ENCODE results near the gene B4GALT1.
A peak's percentile ranks its signal among the peaks of the same experiment; 100 is the strongest.

The B4GALT1 gene

DNA sequence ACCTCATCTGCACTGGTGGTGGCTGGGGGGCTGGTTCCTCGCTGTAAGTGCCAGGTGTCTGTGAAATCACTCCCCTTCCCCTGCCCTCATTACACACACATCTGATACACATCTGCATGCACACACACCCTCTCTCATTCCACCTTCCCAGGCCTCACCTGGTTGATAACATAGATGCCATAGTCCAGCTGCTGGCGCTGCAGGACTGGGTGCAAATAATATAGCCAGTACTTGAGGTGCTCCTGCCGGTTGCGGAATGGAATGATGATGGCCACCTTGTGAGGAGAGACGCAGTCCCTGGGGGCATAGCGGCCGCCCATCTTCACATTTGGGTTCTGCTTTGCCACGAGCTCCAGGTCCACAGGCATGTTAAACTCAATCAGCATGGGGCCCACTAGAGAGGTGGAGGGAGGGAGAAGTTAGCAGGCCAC is 32.1 kb downstream of the B4GALT1 start:
- peak overlapping the region; percentile 37 for H3K4me2 ChIP-seq (ENCODE audit: low read length)
- no peaks in the 10 kb centered on the region for H3K27me3 ChIP-seq (ENCODE audit: control insufficient read depth, insufficient read depth, low read length)
- peak overlapping the region; percentile 39 for H3K27ac ChIP-seq
- H3K4me1 ChIP-seq, result peaks cover 23% of the 10 kb centered on the region
- H3K9ac ChIP-seq, result no peak overlapping the region
- no peak overlapping the region for H3K4me3 ChIP-seq (ENCODE audit: low read depth, low read length)
- H2AFZ ChIP-seq, result no peak overlapping the region
- H3K36me3 ChIP-seq (ENCODE audit: control insufficient read depth, insufficient read depth, low read length), result no peaks in the 10 kb centered on the region
- no peaks in the 10 kb centered on the region for H3K9me3 ChIP-seq (ENCODE audit: control insufficient read depth, low read length)
- TF ChIP-seq, protein P1, sequence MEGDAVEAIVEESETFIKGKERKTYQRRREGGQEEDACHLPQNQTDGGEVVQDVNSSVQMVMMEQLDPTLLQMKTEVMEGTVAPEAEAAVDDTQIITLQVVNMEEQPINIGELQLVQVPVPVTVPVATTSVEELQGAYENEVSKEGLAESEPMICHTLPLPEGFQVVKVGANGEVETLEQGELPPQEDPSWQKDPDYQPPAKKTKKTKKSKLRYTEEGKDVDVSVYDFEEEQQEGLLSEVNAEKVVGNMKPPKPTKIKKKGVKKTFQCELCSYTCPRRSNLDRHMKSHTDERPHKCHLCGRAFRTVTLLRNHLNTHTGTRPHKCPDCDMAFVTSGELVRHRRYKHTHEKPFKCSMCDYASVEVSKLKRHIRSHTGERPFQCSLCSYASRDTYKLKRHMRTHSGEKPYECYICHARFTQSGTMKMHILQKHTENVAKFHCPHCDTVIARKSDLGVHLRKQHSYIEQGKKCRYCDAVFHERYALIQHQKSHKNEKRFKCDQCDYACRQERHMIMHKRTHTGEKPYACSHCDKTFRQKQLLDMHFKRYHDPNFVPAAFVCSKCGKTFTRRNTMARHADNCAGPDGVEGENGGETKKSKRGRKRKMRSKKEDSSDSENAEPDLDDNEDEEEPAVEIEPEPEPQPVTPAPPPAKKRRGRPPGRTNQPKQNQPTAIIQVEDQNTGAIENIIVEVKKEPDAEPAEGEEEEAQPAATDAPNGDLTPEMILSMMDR (IDR thresholded peaks at IDR 0.05), result peak; percentile 41
- peaks cover 43% of the 10 kb centered on the region for H3K79me2 ChIP-seq

DNA sequence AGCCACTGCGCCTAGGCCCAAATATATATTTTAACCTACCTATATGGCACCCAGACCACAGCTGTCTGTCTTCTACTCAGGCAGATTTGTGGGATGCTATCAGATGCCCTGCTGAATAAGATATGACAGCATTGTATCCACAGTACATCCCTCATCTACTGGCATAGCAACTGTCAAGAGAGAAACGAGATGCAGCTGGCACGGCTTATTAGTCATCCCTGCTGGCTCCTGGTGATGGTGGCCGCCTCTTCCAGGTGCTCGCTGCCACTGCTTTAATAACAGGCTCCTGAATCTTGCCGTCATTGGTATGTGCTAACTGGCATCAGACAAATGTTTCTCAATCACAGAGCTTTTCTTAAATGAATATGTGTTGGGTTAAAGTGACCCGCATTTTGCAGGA is 34.0 kb downstream of the B4GALT1 start:
- Histone ChIP-seq H3K79me2 (peaks cover 43% of the 10 kb centered on the region), H3K4me1 (peaks cover 12% of the 10 kb centered on the region), H3K36me3 (ENCODE audit: control insufficient read depth, insufficient read depth, low read length) (no peaks in the 10 kb centered on the region), H3K9ac (no peak overlapping the region), H3K4me2 (ENCODE audit: low read length) (no peak overlapping the region), H3K4me3 (ENCODE audit: low read depth, low read length) (no peak overlapping the region), H3K27ac (no peak overlapping the region), H2AFZ (no peak overlapping the region), H3K9me3 (ENCODE audit: control insufficient read depth, low read length) (no peaks in the 10 kb centered on the region), H3K27me3 (ENCODE audit: control insufficient read depth, insufficient read depth, low read length) (no peaks in the 10 kb centered on the region)
- TF ChIP-seq, protein P1 (IDR thresholded peaks at IDR 0.05), result no peak

DNA sequence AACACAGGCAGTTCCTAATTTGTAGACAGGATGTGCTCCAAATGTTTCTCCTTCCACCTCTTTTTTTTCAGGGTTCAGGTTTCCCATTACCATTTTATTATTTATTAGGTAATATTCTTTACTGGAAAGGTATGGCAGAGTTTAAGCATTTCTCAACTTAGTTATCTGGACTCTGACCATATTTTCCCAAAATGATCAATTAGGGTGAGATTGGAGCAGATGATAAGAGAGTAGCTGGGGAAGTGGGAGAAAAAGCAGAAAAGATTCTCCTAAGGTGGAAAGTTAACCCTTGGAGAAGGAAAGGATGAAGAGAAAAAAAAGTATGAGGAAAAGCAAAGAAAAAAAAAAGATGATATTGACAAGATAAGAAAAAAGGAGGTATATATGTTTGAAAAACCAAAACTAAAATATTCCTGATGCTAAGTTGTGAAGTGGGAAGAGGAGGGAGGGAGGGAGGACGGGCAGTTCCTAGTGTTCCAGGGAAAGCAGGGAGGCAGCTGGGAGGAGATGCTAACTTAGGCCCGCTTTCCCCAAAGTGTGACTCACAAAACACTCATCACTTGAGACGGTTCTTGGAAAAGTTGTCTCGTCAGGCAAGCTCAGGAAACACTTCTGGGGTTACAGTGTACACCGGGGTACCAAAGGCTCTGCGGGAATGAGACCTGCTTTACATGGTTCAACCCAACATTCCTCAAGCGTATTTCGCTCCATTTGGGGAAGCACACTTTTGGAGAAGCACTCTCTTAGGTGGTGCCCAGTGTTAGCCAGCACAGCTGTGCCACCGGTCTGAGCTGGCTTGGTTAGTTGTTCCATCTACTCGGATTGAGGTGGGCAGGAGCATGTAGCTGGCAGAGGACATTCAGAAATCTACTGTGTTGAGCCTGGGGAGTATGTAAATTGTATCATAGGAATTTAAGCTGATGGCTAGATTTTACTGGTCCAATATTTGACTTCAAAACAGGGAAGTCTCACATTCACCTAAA is 35.1 kb downstream of the B4GALT1 start:
- Histone ChIP-seq H2AFZ (no peak overlapping the region), H3K27me3 (ENCODE audit: control insufficient read depth, insufficient read depth, low read length) (no peaks in the 10 kb centered on the region), H3K4me1 (peaks cover 9% of the 10 kb centered on the region), H3K27ac (no peak overlapping the region), H3K4me3 (ENCODE audit: low read depth, low read length) (no peak overlapping the region), H3K36me3 (ENCODE audit: control insufficient read depth, insufficient read depth, low read length) (no peaks in the 10 kb centered on the region), H3K9me3 (ENCODE audit: control insufficient read depth, low read length) (no peaks in the 10 kb centered on the region), H3K79me2 (peaks cover 32% of the 10 kb centered on the region), H3K4me2 (ENCODE audit: low read length) (no peak overlapping the region), H3K9ac (no peak overlapping the region)
- TF ChIP-seq, protein P1 (IDR thresholded peaks at IDR 0.05), result no peak

DNA sequence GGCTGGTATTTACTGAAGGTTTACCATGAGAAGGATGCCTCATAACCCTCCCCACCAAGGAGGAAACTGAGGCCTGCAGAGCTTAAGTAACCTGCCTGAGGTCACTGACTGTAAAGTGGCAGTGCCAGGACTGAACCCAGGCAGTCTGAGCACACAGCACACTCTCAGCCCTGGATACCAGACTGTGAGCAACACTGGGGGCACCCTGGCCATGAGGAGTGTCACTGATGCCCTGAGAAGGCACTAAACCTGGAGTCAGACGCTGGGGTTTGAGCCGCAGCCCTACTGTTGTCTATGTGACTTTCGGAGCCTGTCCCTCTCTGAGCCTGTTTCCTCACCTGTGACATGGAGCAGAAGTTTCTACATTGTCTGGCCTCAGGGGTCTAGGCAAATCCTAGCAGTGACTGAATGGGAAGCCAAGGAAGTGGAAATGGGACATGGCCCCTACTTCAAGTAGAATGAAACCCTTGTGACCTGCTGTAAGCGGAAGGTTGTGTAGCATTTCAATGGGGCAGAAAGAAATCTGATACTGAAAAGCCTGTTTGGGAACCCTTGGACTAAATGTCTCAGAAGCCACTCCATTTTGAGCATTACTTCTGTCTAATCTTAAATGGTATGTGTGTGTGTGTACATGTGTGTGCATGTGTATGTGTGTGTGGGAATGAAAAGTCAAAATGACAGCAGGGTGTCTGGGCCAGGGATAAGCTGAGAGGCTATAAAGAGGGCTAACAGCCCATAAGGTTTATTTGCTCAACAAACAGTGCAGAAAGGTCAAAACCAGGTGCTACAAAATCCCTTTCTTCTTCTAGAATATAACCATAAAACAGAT is 36.0 kb downstream of the B4GALT1 start:
- Histone ChIP-seq H3K9me3 (ENCODE audit: control insufficient read depth, low read length) (no peaks in the 10 kb centered on the region), H3K27me3 (ENCODE audit: control insufficient read depth, insufficient read depth, low read length) (no peaks in the 10 kb centered on the region), H3K36me3 (ENCODE audit: control insufficient read depth, insufficient read depth, low read length) (no peaks in the 10 kb centered on the region), H3K4me2 (ENCODE audit: low read length) (no peak overlapping the region), H3K4me1 (peaks cover 12% of the 10 kb centered on the region), H3K27ac (no peak overlapping the region), H3K9ac (no peak overlapping the region), H3K4me3 (ENCODE audit: low read depth, low read length) (no peak overlapping the region), H2AFZ (no peak overlapping the region), H3K79me2 (peaks cover 27% of the 10 kb centered on the region)
- TF ChIP-seq, protein P1 (IDR thresholded peaks at IDR 0.05), result no peak

Measured in parathyroid adenoma (tissue), 2 donors.